ENCODE measurements around the gene PTMA.
"Not testable (repeated sequence)": the region's sequence is repeated elsewhere in the genome, so short reads cannot be mapped to it uniquely, and the experiment has no call there.

Gene PTMA

GRCh38 chr2:231716666-231717280 lies 8.4 kb downstream of the PTMA start:
- peak; percentile 68 for DNase-seq

GRCh38 chr2:231717281-231718171 lies 9.2 kb downstream of the PTMA start:
- peak; percentile 47 for DNase-seq

GRCh38 chr2:231718799-231719198 lies 10.5 kb downstream of the PTMA start:
- DNase-seq: no peak

GRCh38 chr2:231720292-231720986 lies 12.1 kb downstream of the PTMA start:
- DNase-seq: no peak

DNA sequence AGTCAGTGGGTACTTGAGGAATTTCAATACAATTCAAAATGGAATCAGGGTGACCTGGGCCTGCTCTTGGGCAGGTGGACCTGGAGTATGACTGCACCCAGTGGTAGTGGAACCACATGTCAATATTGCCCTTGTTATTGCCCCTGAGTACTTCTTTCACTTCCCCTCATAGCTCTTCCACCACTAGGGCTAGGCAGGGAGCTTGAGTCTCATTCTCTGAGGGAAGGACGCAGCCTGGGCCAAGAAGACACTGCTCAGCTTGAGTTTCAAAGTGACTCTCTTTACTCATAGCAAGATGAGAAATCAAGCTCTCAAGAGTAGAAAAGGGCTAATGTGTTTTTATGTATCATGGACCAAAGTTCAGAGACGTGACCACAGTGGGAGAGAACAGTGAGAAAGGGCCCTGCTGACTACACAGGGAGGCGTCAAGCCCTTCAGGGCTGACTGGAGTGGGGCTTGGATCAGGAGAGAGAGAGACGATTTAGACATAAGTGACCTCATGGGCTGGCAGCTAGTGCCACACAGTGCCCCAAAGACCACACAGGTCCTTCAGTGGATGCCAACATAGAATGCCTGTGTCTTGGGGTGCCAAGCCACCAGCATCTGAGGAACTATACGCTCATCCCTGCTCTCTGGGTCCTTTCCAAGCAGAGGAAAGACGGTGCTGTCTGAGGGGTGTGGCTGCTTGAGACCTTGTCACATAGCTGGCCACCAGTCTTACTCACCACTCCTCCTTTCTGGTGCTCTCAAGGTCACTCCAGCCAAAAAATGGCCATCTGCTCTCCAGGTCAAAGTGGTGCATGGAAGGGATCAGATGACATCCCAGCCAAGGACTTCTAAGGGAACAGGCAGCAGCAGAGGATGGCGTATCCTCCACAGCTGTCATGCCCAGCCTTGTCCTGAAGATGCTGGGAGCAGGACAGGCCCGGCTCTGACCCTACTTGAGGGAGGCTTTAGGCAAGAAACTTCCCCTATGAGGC lies 13.0 kb downstream of the PTMA start:
- DNase-seq: no peak

GRCh38 chr2:231722721-231723307 lies 14.5 kb downstream of the PTMA start:
- DNase-seq: no peak

GRCh38 chr2:231725476-231725875 lies 17.2 kb downstream of the PTMA start:
- no peak for DNase-seq

- no peak for DNase-seq
Observed at GRCh38 chr2:231726276-231726675, 18.0 kb downstream of the PTMA start.

DNA sequence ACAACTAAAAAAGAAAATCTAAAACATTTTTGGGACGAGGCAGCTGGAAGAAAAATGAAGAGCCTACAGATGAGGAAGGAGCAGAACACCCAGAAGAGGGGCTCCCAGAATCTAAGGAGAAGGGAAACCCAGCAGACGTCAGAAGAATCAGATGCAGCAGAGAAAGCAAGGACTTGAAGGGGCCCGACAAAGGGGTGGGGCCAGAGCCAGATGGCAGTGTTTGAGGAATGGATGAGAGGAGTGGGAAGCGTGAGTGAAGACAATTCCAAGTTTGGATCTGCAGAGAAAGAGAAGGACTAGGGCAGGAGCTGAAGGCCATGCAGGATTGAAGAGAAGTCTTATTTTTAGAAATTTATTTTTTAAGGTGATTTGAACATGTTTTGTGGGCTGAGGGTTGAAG lies 19.3 kb downstream of the PTMA start:
- no peak for DNase-seq

DNA sequence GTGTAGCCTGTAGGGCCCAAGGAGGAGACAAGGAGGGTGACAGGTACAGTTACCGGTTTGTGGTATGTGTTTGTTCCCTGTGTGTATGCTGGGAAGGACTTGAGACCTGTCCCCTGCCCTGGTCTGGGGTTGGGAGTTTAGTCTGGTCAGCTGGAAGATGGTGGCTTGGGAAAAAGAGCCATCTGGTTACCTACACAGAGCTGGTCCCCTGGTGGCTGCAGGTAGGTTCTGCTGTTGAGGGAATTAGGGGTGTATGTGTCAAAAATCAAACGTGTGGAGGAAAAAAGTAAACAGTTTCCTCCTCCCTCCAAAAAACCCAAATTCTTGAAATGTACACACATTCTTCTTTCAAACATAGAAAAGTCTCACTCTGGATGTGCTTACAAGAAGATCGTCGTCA lies 24.3 kb downstream of the PTMA start:
- no peak for DNase-seq

DNA sequence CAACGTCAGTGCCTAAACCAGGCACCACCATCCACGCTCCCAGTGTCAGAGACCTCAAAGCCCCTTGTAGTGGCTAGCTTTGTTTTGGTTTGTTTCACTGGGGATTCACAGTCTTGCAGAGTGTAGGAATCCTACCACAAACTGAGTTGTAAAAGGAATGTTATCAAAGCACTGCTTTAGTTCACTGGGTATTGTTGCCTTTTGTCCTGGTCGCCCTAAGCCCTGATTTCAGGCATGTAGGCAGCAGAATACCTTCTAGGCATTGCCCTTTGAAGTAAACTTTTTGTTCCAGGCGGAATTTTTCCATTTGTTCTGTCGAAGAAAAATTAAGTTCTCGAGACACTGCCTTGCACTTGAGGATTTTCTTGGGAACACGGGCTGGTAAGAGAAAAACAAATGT lies 29.4 kb downstream of the PTMA start:
- DNase-seq: no peak

- DNase-seq: no peak
Observed at GRCh38 chr2:231743376-231744116, 35.2 kb downstream of the PTMA start.

- no peak for DNase-seq
Observed at GRCh38 chr2:231745303-231746038, 37.1 kb downstream of the PTMA start.

- DNase-seq: not testable (repeated sequence)
Observed at GRCh38 chr2:231748153-231748896, 40.0 kb downstream of the PTMA start.

- not testable (repeated sequence) for DNase-seq
Observed at GRCh38 chr2:231749016-231749415, 40.7 kb downstream of the PTMA start.

DNA sequence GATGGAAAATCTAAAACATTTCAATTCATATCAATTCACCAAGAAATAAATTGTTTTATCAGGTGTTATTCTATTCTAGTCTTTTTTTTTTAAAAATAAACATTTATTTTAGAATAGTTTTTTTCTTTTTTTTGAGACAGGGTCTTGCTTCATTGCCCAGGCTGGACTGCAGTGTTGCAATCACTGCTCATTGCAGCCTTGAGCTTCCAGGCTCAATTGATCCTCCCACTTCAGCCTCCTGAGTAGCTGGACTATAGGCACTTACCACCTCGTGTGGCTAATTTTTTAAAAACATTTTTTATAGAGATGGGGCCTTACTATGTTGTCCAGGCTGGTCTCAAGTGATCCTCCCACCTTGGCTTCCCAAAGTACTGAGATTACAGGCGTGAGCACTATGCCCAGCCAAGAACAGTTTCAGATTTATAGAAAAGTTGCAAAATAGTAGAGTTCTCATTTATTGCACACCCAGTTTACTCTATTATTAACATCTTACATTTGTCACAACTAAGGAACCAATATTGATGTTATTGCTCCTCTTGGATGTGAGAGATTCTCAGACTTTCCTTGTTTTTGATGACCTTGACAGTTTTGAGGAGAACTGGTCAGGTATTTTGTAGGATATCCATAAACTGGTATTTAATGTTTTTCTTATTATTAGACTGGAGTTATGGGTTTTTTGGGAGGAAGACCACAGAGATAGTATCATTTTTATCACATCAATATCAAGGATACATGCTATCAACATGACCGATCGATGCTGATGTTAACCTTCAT lies 42.9 kb downstream of the PTMA start:
- DNase-seq: no peak

DNA sequence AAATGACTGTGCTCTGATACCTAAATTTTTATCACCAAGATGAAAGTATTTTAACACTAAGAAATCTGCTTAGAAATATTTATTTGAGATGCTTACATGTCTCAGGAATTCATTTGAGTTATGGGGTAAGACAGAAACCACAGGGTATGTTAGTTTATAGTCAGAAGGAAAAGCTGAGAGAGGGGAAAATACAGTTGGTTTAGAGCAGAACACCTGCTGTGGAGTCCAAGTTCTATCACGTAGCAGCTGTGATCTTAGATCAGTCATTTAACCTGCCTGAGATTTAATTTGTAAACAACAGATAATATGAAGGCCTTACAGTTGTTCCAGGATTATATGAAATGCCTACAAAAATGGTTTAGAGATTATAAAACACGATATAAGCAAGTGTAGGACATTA lies 43.7 kb downstream of the PTMA start:
- no peak for DNase-seq

DNA sequence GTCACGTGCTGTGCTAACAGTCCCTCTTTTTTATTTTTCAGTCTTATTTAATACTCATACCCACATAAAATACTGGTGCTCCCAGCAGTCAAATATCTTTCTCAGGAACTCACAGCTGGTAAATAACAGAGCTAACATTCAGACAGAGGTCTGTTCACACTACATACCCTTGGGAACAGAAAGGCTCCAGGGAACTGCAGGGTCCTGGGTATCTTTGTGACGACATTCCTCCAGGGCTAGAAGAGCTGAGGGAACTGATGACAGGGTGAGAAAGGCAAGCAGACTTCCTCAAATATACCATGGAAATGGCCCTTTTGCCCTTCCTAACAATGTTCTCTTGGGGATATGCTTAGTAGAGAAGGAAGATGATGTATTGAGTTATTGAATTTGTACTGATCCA lies 53.4 kb downstream of the PTMA start:
- DNase-seq: no peak

All from fibroblast of skin of scalp (primary cell).